Hepatocyte (in vitro differentiated cells): ENCODE measurements around the gene NEDD9. TPM values are rescaled to one million over a fixed set of nuclear protein-coding genes. Genes with fewer than 3 reads are reported as not detected.

ENCODE experiments used
- DNase-seq: peaks from one replicate; pipeline ENCODE4 v3.0.0-alpha.2; 2016; ENCODE audit warnings: low spot score
- H2AFZ ChIP-seq: fragments of 200-600 bp; sonication (generic); 2 replicates; pipeline ENCODE4 v1.6.0; 2016; ENCODE audit warnings: antibody characterized with exemption, mild to moderate bottlenecking
- H3K27ac ChIP-seq: fragments of 200-600 bp; sonication (generic); 2 replicates; pipeline ENCODE4 v1.5.1; 2016; ENCODE audit warnings: mild to moderate bottlenecking
- H3K27me3 ChIP-seq: fragments of 200-600 bp; sonication (generic); 2 replicates; pipeline ENCODE4 v1.6.1; 2016
- H3K36me3 ChIP-seq: fragments of 200-600 bp; sonication (generic); replicated peaks from 2 replicates; pipeline ENCODE4 v1.5.1; 2016; ENCODE audit warnings: low read depth; ENCODE audit not compliant: insufficient read depth
- H3K4me1 ChIP-seq: fragments of 200-600 bp; sonication (generic); 2 replicates; pipeline ENCODE4 v1.5.1; 2016; ENCODE audit warnings: mild to moderate bottlenecking, moderate library complexity; ENCODE audit not compliant: insufficient read depth
- H3K4me2 ChIP-seq: fragments of 200-600 bp; sonication (generic); 2 replicates; pipeline ENCODE4 v1.6.0; 2016
- H3K4me3 ChIP-seq: fragments of 200-600 bp; sonication (generic); 2 replicates; pipeline ENCODE4 v1.5.1; 2016; ENCODE audit warnings: mild to moderate bottlenecking
- H3K79me2 ChIP-seq: fragments of 200-600 bp; sonication (generic); 2 replicates; pipeline ENCODE4 v1.6.0; 2017; ENCODE audit warnings: mild to moderate bottlenecking
- H3K9me2 ChIP-seq: fragments of 200-600 bp; sonication (generic); replicated peaks from 2 replicates; pipeline ENCODE4 v1.6.0; 2017; ENCODE audit warnings: mild to moderate bottlenecking; ENCODE audit not compliant: insufficient read depth
- H3K9me3 ChIP-seq: fragments of 200-600 bp; sonication (generic); 2 replicates; pipeline ENCODE4 v1.5.1; 2016; ENCODE audit warnings: low read depth, mild to moderate bottlenecking
- H4K20me1 ChIP-seq: fragments of 200-600 bp; sonication (generic); 2 replicates; pipeline ENCODE4 v1.6.0; 2016; ENCODE audit warnings: mild to moderate bottlenecking; ENCODE audit not compliant: insufficient read depth, poor library complexity, severe bottlenecking
- CTCF ChIP-seq: fragments of 200-600 bp; sonication (generic); IDR thresholded peaks from 2 replicates; pipeline ENCODE4 v1.5.1; 2016; ENCODE audit warnings: antibody characterized with exemption, mild to moderate bottlenecking; ENCODE audit not compliant: poor library complexity
- EZH2 ChIP-seq: fragments of 200-600 bp; sonication (generic); IDR thresholded peaks from 2 replicates; pipeline ENCODE4 v1.6.1; 2016; ENCODE audit warnings: antibody characterized with exemption, mild to moderate bottlenecking, borderline replicate concordance
- EZH2phosphoT487 ChIP-seq: fragments of 200-600 bp; sonication (generic); IDR thresholded peaks from one replicate; pipeline ENCODE4 v1.6.1; 2018; ENCODE audit warnings: antibody characterized with exemption, mild to moderate bottlenecking, low read depth, moderate library complexity; ENCODE audit not compliant: unreplicated experiment, severe bottlenecking
- WGBS: methylation state at CpG from one replicate; pipeline ENCODE4 v1.1.6; 2016; ENCODE audit warnings: low lambda C conversion rate; ENCODE audit errors: missing lambda C conversion rate; 5-methylcytosine and 5-hydroxymethylcytosine counted together
- polyA plus RNA-seq: library from polyadenylated mRNA; unstranded; fragments of >200 nt; fragmentation: Nextera tagmentation; extraction: Ambion mirVana; gene quantifications from 2 replicates; pipeline ENCODE4 v1.2.1, GENCODE V29; 2016
- total RNA-seq: library from RNA; depleted of rRNA; stranded (reverse); fragments of >200 nt; gene quantifications from 2 replicates; pipeline ENCODE4 v1.2.3, GENCODE V29; 2014

Gene NEDD9
- total and polyA plus RNA-seq, 2 experiments from 2014 or later = 55.1 to 59.3 TPM

GRCh38 chr6:11246722-11247121, 14.3 kb upstream of the NEDD9 start:
- no peaks in the 10 kb centered on the region for H4K20me1 ChIP-seq
- no peak overlapping the region for H3K4me3 ChIP-seq
- TF ChIP-seq EZH2phosphoT487 (no peak), CTCF (no peak), EZH2 (no peak)
- H3K4me1 ChIP-seq = peaks cover 15% of the 10 kb centered on the region
- no peaks in the 10 kb centered on the region for H3K79me2 ChIP-seq
- no peaks in the 10 kb centered on the region for H3K27me3 ChIP-seq
- no peak overlapping the region for H2AFZ ChIP-seq
- no peaks in the 10 kb centered on the region for H3K9me3 ChIP-seq
- no peak for DNase-seq
- H3K9me2 ChIP-seq = no peaks in the 10 kb centered on the region
- H3K36me3 ChIP-seq = no peaks in the 10 kb centered on the region
- WGBS = 68% methylated on average over 6 of the region's 6 CpGs
- H3K27ac ChIP-seq = peak overlapping the region; percentile 79
- H3K4me2 ChIP-seq = no peak overlapping the region

GRCh38 chr6:11245381-11246256, 13.2 kb upstream of the NEDD9 start:
- Histone ChIP-seq H3K4me1 (peaks cover 8% of the 10 kb centered on the region), H3K36me3 (no peaks in the 10 kb centered on the region), H2AFZ (no peak overlapping the region), H4K20me1 (no peaks in the 10 kb centered on the region), H3K27me3 (no peaks in the 10 kb centered on the region), H3K9me2 (no peaks in the 10 kb centered on the region), H3K9me3 (no peaks in the 10 kb centered on the region), H3K4me3 (no peak overlapping the region), H3K79me2 (no peaks in the 10 kb centered on the region), H3K4me2 (no peak overlapping the region), H3K27ac (peak overlapping the region; percentile 79)
- TF ChIP-seq EZH2 = no peak
- TF ChIP-seq CTCF = no peak
- peak; percentile 62 for TF ChIP-seq EZH2phosphoT487
- no peak for DNase-seq
- 58% methylated on average over 9 of the region's 9 CpGs for WGBS

GRCh38 chr6:11244387-11245126, 12.1 kb upstream of the NEDD9 start:
- DNase-seq = no peak
- TF ChIP-seq CTCF = no peak
- no peak for TF ChIP-seq EZH2
- no peak for TF ChIP-seq EZH2phosphoT487
- Histone ChIP-seq H3K4me2 (no peak overlapping the region), H4K20me1 (no peaks in the 10 kb centered on the region), H2AFZ (no peak overlapping the region), H3K9me2 (no peaks in the 10 kb centered on the region), H3K36me3 (no peaks in the 10 kb centered on the region), H3K9me3 (no peaks in the 10 kb centered on the region), H3K4me3 (no peak overlapping the region), H3K27ac (peak overlapping the region; percentile 8), H3K4me1 (peaks cover 8% of the 10 kb centered on the region), H3K79me2 (no peaks in the 10 kb centered on the region), H3K27me3 (no peaks in the 10 kb centered on the region)
- 92% methylated on average over 2 of the region's 2 CpGs for WGBS
